Astrocyte (in vitro differentiated cells and primary cell): Measurements from ENCODE around the gene KRIT1. TPM values are rescaled to one million over a fixed set of nuclear protein-coding genes. Genes with fewer than 3 reads are reported as not detected.

Experiments
- microRNA-seq: library from miRNA; unstranded; fragments of <30 nt; microRNA quantifications from one replicate; pipeline ENCODE4 v1.2.0, GENCODE V29; 2020
- total RNA-seq: library from RNA; stranded (reverse); gene quantifications from 2 replicates; pipeline ENCODE4 v1.2.1, GENCODE V29; 2021

Gene KRIT1
- total RNA-seq, 1 donor from 2014 or later: 33.9 TPM

Small RNAs within 50 kb of the gene (microRNA-seq; reads per million reads assigned to microRNA genes)
- gene MIR1285-1: not detected

Other genes starting within 250 kb of the KRIT1 start
- 62.9 and 83.9 TPM in 2 replicates for gene CYP51A1, start 111.4 kb downstream of the KRIT1 start, total RNA-seq
- gene LRRD1, start 66.8 kb downstream of the KRIT1 start, total RNA-seq: 0.27 TPM in 1 of 2 replicates, not detected in the other
- gene ANKIB1, start 60 bp upstream of the KRIT1 start, total RNA-seq: 83.3 and 86.1 TPM in 2 replicates
- 22.5 and 23.1 TPM in 2 replicates for gene GATAD1, start 201.6 kb upstream of the KRIT1 start, total RNA-seq
- gene ERVW-1, start 232.0 kb upstream of the KRIT1 start, total RNA-seq: 0.19 TPM in 1 of 2 replicates, not detected in the other